HG02840 (cell line): Measurements from ENCODE around the gene SPATA31A5.
"Not testable (repeated sequence)": the region's sequence is repeated elsewhere in the genome, so short reads cannot be mapped to it uniquely, and the experiment has no call there.

Experiments used
- ATAC-seq: cut with Tn5 transposase; IDR thresholded peaks from one replicate; pipeline ENCODE4 v1.9.1; 2021; ENCODE audit warnings: mild to moderate bottlenecking, moderate library complexity, moderate number of reproducible peaks; ENCODE audit not compliant: unreplicated experiment, low FRiP score

SPATA31A5 gene

GRCh38 chr9:60914107-60914506 is at the start of gene SPATA31A5:
Gene SPATA31A5, plus strand, starts transcription at chr9:60914407. Its CDS starts 29 bp downstream, at chr9:60914436.
- not testable (repeated sequence) for ATAC-seq

- ATAC-seq, result not testable (repeated sequence)
Observed at GRCh38 chr9:60962990-60963350, 48.8 kb downstream of the SPATA31A5 start.

- not testable (repeated sequence) for ATAC-seq
Observed at GRCh38 chr9:60966382-60966781, 52.2 kb downstream of the SPATA31A5 start.
